K562 (cell line): Measurements from ENCODE around the gene ZNF792. TPM values are rescaled to one million over a fixed set of nuclear protein-coding genes. Genes with fewer than 3 reads are reported as not detected.

ENCODE experiments used
- ATF7 ChIP-seq: fragments of 450-650 bp; IDR thresholded peaks from 2 replicates; pipeline ENCODE4 v1.7.1; 2014; ENCODE audit warnings: mild to moderate bottlenecking, moderate library complexity
- C11orf30 ChIP-seq: fragments of 450-650 bp; IDR thresholded peaks from 2 replicates; pipeline ENCODE4 v1.6.1; 2016; ENCODE audit warnings: low read depth, mild to moderate bottlenecking
- CHD7 ChIP-seq: fragments of 200-600 bp; sonication (generic); IDR thresholded peaks from one replicate; pipeline ENCODE4 v1.6.1; 2012; ENCODE audit warnings: mild to moderate bottlenecking, low read depth, low read length, inconsistent platforms
- ESRRA ChIP-seq: fragments of 450-650 bp; IDR thresholded peaks from 2 replicates; pipeline ENCODE4 v1.6.1; 2014; ENCODE audit warnings: low read depth, mild to moderate bottlenecking, moderate library complexity, borderline replicate concordance
- NR4A1 ChIP-seq, 2 experiments: fragments of 250-450 bp in 1 of 2; fragments of 450-650 bp in 1 of 2; sonication (Bioruptor Pico) in 1 of 2; IDR thresholded peaks; 2 replicates each; pipeline versions ENCODE4 v1.4.0 to v1.6.1; 2016 to 2020; ENCODE audit warnings: mild to moderate bottlenecking in 2 of 2, missing compliant biosample characterization in 1 of 2, missing genetic modification characterization in 1 of 2, moderate library complexity in 1 of 2
- PHB ChIP-seq: fragments of 250-450 bp; sonication (Bioruptor Pico); IDR thresholded peaks from 2 replicates; pipeline ENCODE4 v1.5.0; 2021
- SRSF7 ChIP-seq: fragments of 200-400 bp; formaldehyde crosslinking; optimal IDR thresholded peaks from 2 replicates; pipeline ENCODE3; 2017; ENCODE audit warnings: mild to moderate bottlenecking, low read depth, low read length
- TEAD4 ChIP-seq, 2 experiments: sonication (generic) in 1 of 2; formaldehyde crosslinking in 1 of 2; IDR thresholded peaks; 2 replicates each; pipeline versions ENCODE4 v1.6.1 to v1.8.0; 2012 to 2022; ENCODE audit warnings: borderline replicate concordance in 1 of 2, inconsistent platforms in 1 of 2, low read length in 1 of 2, mild to moderate bottlenecking in 1 of 2, missing genetic modification reagents in 1 of 2
- WHSC1 ChIP-seq: IDR thresholded peaks from one replicate; pipeline ENCODE4 v1.6.1; 2012; ENCODE audit warnings: low read length, control low read depth, inconsistent platforms
- ZBTB8A ChIP-seq: fragments of 450-650 bp; IDR thresholded peaks from 2 replicates; pipeline ENCODE4 v1.6.1; 2018; ENCODE audit warnings: mild to moderate bottlenecking, moderate library complexity; ENCODE audit not compliant: partially characterized antibody
- ZNF197 ChIP-seq: fragments of 200-800 bp; sonication (Bioruptor generic); IDR thresholded peaks from 2 replicates; pipeline ENCODE4 v1.6.1; 2016; ENCODE audit warnings: low read depth, missing genetic modification characterization, missing compliant biosample characterization
- ZNF444 ChIP-seq: fragments of 250-450 bp; sonication (Bioruptor Pico); IDR thresholded peaks from 2 replicates; pipeline ENCODE4 v1.4.0; 2020; ENCODE audit warnings: mild to moderate bottlenecking, moderate library complexity
- polyA plus RNA-seq, 8 experiments: library from polyadenylated mRNA; depleted of rRNA in 4 of 8; stranded (reverse) in 5 of 8; unstranded in 3 of 8; fragments of >200 nt; fragmentation: Nextera tagmentation in 2 of 8; fragmentation: Illumina TruSeq in 1 of 8; extraction: Ambion mirVana in 2 of 8; extraction: Trizol in 1 of 8; gene quantifications; 2 replicates each; pipeline versions ENCODE4 v1.2.1 to v1.2.3, GENCODE V29; 2011 to 2014; ENCODE audit warnings: inconsistent platforms in 1 of 8, missing spikeins in 1 of 8
- total RNA-seq, 7 experiments: library from RNA; depleted of rRNA in 6 of 7; stranded (reverse); fragments of >200 nt in 6 of 7; fragmentation: Illumina TruSeq in 2 of 7; extraction: Trizol in 2 of 7; gene quantifications; 2 replicates each; pipeline versions ENCODE4 v1.2.1 to v1.2.3, GENCODE V29; 2011 to 2021; ENCODE audit warnings: low replicate concordance in 1 of 7
- TF ChIP-seq, protein P1 (sequence below): fragments of 250-450 bp; sonication (Bioruptor Pico); IDR thresholded peaks from 2 replicates; pipeline ENCODE4 v1.5.0; 2021; ENCODE audit warnings: mild to moderate bottlenecking, borderline replicate concordance

The ZNF792 gene
- total and polyA plus RNA-seq, 9 of the 15 experiments (the other 6 are each of a cell fraction or from before 2014, with no cell fraction given), result 3.3 to 16.5 (median 10.4) TPM

GRCh38 chr19:34979819-34980640 lies 16.0 kb upstream of the ZNF792 start (continued):
- TF ChIP-seq ESRRA (no peak), SRSF7 (no peak), ZNF444 (CRISPR knock-in tag) (no peak), TEAD4 (IDR thresholded peaks at IDR 0.05; ENCODE audit: low read length) (no peak), TEAD4 (CRISPR knock-in tag; IDR thresholded peaks at IDR 0.05; ENCODE audit: borderline replicate concordance) (no peak), CHD7 (no peak), WHSC1 (no peak), ATF7 (peak; percentile 64; the same call in 1 of the 2 replicates), C11orf30 (no peak), ZBTB8A (no peak), ZNF197 (no peak), NR4A1 (CRISPR knock-in tag; IDR thresholded peaks at IDR 0.05) (no peak), NR4A1 (tag; IDR thresholded peaks at IDR 0.05) (no peak), PHB (no peak)
- TF ChIP-seq, protein P1, sequence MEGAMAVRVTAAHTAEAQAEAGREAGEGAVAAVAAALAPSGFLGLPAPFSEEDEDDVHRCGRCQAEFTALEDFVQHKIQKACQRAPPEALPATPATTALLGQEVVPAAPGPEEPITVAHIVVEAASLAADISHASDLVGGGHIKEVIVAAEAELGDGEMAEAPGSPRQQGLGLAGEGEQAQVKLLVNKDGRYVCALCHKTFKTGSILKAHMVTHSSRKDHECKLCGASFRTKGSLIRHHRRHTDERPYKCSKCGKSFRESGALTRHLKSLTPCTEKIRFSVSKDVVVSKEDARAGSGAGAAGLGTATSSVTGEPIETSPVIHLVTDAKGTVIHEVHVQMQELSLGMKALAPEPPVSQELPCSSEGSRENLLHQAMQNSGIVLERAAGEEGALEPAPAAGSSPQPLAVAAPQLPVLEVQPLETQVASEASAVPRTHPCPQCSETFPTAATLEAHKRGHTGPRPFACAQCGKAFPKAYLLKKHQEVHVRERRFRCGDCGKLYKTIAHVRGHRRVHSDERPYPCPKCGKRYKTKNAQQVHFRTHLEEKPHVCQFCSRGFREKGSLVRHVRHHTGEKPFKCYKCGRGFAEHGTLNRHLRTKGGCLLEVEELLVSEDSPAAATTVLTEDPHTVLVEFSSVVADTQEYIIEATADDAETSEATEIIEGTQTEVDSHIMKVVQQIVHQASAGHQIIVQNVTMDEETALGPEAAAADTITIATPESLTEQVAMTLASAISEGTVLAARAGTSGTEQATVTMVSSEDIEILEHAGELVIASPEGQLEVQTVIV, result no peak
